PC-9 (cell line): Measurements from ENCODE around the gene DYNLRB2. TPM values are rescaled to one million over a fixed set of nuclear protein-coding genes. Genes with fewer than 3 reads are reported as not detected.

Source experiments
- BruUV-seq: library from RNA; stranded (reverse); fragments of 400-500 nt; replicated peaks from 2 replicates; lab custom pipeline; 2021; lab: Mats Ljungman, UMichigan
- CTCF ChIA-PET: fragments of 300-600 bp; sonication (Branson Sonifier 250); formaldehyde crosslinking; loops from one replicate; lab custom pipeline; 2022; ENCODE audit warnings: antibody characterized with exemption; lab: Charles Lee
- POLR2A ChIA-PET: fragments of 300-600 bp; sonication (Branson Sonifier 250); formaldehyde crosslinking; loops from one replicate; lab custom pipeline; 2022; ENCODE audit warnings: antibody characterized with exemption; ENCODE audit not compliant: unreplicated experiment; lab: Charles Lee
- DNase-seq, 2 experiments: peaks; one replicate each; pipeline versions ENCODE4 v3.0.0 to v3.0.0-alpha.2; 2015 to 2022; ENCODE audit warnings: mixed read lengths in 1 of 2
- H2AFZ ChIP-seq: fragments of 200-600 bp; sonication (generic); 2 replicates; pipeline ENCODE4 v1.8.1; 2017; ENCODE audit warnings: antibody characterized with exemption
- H3F3A ChIP-seq: fragments of 200-600 bp; sonication (generic); 2 replicates; pipeline ENCODE4 v1.8.1; 2017; ENCODE audit warnings: antibody characterized with exemption, mild to moderate bottlenecking, low read depth; ENCODE audit not compliant: insufficient read depth
- H3K27ac ChIP-seq: fragments of 200-600 bp; sonication (generic); 2 replicates; pipeline ENCODE4 v1.6.1; 2016; ENCODE audit warnings: mixed run types
- H3K27me3 ChIP-seq: fragments of 200-600 bp; sonication (generic); 2 replicates; pipeline ENCODE4 v1.6.1; 2016; ENCODE audit warnings: low read depth, mixed run types; ENCODE audit not compliant: insufficient read depth
- H3K36me3 ChIP-seq: fragments of 200-600 bp; sonication (generic); 2 replicates; pipeline ENCODE4 v1.6.1; 2016; ENCODE audit warnings: low read depth, mixed run types
- H3K4me1 ChIP-seq: fragments of 200-600 bp; sonication (generic); replicated peaks from 2 replicates; pipeline ENCODE4 v1.6.1; 2016; ENCODE audit warnings: mixed run types; ENCODE audit not compliant: insufficient read depth
- H3K4me2 ChIP-seq: fragments of 200-600 bp; sonication (generic); 2 replicates; pipeline ENCODE4 v1.6.1; 2017; ENCODE audit warnings: mixed run types
- H3K4me3 ChIP-seq: fragments of 200-600 bp; sonication (generic); 2 replicates; pipeline ENCODE4 v1.6.1; 2016; ENCODE audit warnings: mixed run types
- H3K79me2 ChIP-seq: fragments of 200-600 bp; sonication (generic); 2 replicates; pipeline ENCODE4 v1.6.1; 2017; ENCODE audit warnings: low read depth, mixed run types
- H3K9me2 ChIP-seq: fragments of 200-600 bp; sonication (generic); 2 replicates; pipeline ENCODE4 v1.8.1; 2017; ENCODE audit warnings: mild to moderate bottlenecking; ENCODE audit not compliant: insufficient read depth
- H3K9me3 ChIP-seq: fragments of 200-600 bp; sonication (generic); 2 replicates; pipeline ENCODE4 v1.8.1; 2016; ENCODE audit warnings: low read depth; ENCODE audit not compliant: insufficient read depth
- H4K20me1 ChIP-seq: fragments of 200-600 bp; sonication (generic); 2 replicates; pipeline ENCODE4 v1.8.1; 2017; ENCODE audit not compliant: insufficient read depth
- EZH2 ChIP-seq: fragments of 200-600 bp; sonication (generic); IDR thresholded peaks from 2 replicates; pipeline ENCODE4 v1.8.0; 2017; ENCODE audit warnings: antibody characterized with exemption, low read depth
- intact Hi-C: fragments of 100-400 bp; cut with micrococcal nuclease; formaldehyde crosslinking; loops from one replicate; pipeline ENCODE4 v1.10.0; 2022; ENCODE audit not compliant: unreplicated experiment
- total RNA-seq: library from RNA; stranded (reverse); gene quantifications from 2 replicates; pipeline ENCODE4 v1.2.3, GENCODE V29; 2021
- TF ChIP-seq, protein P1 (sequence below): fragments of 200-600 bp; sonication (generic); conservative IDR thresholded peaks from 2 replicates; pipeline ENCODE4 v1.6.1; 2017; ENCODE audit warnings: mixed run types, antibody characterized with exemption, mild to moderate bottlenecking, moderate library complexity

DYNLRB2 gene
- total RNA-seq, 1 experiment from 2014 or later, result not detected

DNA sequence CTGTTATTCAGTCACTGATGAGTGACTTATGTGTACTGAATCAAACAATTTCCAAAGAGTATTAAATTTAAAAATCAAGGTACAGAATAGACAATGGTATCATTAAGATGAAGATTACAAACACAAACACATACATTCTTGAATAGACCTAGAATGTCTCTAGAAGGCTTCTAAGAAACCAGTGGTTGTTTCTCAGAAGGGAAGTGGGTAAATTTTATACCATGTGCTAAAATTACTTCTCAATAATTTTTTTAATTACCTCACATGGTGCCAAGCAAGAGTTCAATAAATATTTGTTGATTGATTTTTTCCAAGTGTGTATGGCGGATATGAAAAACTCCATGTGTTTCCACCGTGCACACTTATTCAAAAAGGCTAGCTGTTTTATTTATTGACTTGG lies 6.4 kb downstream of the DYNLRB2 start:
- DNase-seq, result no peak
- POLR2A ChIA-PET, result no interaction called here
- Histone ChIP-seq H4K20me1 (no peaks in the 10 kb centered on the region; the same call in 1 of the 2 replicates), H3K36me3 (no peaks in the 10 kb centered on the region), H3K79me2 (no peaks in the 10 kb centered on the region), H3K27me3 (peaks cover 18% of the 10 kb centered on the region; the same call in 1 of the 2 replicates), H3K9me3 (no peaks in the 10 kb centered on the region), H2AFZ (no peak overlapping the region), H3K4me3 (no peak overlapping the region), H3K9me2 (no peaks in the 10 kb centered on the region), H3K27ac (no peak overlapping the region), H3K4me2 (no peak overlapping the region), H3F3A (no peaks in the 10 kb centered on the region), H3K4me1 (no peaks in the 10 kb centered on the region)
- TF ChIP-seq, protein P1, sequence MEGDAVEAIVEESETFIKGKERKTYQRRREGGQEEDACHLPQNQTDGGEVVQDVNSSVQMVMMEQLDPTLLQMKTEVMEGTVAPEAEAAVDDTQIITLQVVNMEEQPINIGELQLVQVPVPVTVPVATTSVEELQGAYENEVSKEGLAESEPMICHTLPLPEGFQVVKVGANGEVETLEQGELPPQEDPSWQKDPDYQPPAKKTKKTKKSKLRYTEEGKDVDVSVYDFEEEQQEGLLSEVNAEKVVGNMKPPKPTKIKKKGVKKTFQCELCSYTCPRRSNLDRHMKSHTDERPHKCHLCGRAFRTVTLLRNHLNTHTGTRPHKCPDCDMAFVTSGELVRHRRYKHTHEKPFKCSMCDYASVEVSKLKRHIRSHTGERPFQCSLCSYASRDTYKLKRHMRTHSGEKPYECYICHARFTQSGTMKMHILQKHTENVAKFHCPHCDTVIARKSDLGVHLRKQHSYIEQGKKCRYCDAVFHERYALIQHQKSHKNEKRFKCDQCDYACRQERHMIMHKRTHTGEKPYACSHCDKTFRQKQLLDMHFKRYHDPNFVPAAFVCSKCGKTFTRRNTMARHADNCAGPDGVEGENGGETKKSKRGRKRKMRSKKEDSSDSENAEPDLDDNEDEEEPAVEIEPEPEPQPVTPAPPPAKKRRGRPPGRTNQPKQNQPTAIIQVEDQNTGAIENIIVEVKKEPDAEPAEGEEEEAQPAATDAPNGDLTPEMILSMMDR, result no peak
- TF ChIP-seq EZH2, result no peak
- intact Hi-C loops, result no loop called here
- no TSS peak for BruUV-seq
- CTCF ChIA-PET, result no interaction called here

DNA sequence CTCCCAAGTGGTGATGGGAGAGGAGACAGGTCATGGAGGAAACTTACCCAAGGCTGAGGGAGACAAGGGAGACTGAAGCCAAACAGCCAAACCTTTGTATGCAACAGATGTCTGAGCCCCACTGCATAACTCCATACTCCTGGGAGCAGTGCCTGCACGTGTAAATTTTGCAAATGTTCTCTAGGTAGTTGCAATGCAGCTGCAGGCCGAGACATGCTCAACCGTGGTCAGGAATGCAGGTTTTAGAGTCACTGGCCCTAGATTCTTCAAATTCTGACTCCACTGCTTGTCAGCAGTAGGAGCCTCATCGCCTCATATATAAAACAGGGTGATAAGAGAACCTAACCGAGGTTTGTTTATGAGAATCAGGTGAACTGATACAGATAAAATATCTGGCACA lies 11.5 kb downstream of the DYNLRB2 start:
- no peaks in the 10 kb centered on the region for H3K36me3 ChIP-seq
- no peaks in the 10 kb centered on the region for H3K9me3 ChIP-seq
- H2AFZ ChIP-seq, result no peak overlapping the region
- CTCF ChIA-PET, result no interaction called here
- no TSS peak for BruUV-seq
- no peaks in the 10 kb centered on the region; the same call in 1 of the 2 replicates for H4K20me1 ChIP-seq
- DNase-seq, result no peak
- H3K9me2 ChIP-seq, result no peaks in the 10 kb centered on the region
- no peak for TF ChIP-seq EZH2
- TF ChIP-seq, protein P1, result no peak
- POLR2A ChIA-PET, result no interaction called here
- H3K27ac ChIP-seq, result no peak overlapping the region
- no peaks in the 10 kb centered on the region for H3K79me2 ChIP-seq
- no peaks in the 10 kb centered on the region for H3F3A ChIP-seq
- intact Hi-C loops, result no loop called here
- no peak overlapping the region for H3K4me3 ChIP-seq
- peaks cover 7% of the 10 kb centered on the region; the same call in 1 of the 2 replicates for H3K27me3 ChIP-seq
- H3K4me2 ChIP-seq, result no peak overlapping the region
- H3K4me1 ChIP-seq, result no peaks in the 10 kb centered on the region

- H3F3A ChIP-seq, result no peaks in the 10 kb centered on the region
- no peak overlapping the region for H3K27ac ChIP-seq
- intact Hi-C loops, result no loop called here
- ChIA-PET CTCF (no interaction called here), POLR2A (no interaction called here)
- TF ChIP-seq, protein P1, result no peak
- TF ChIP-seq EZH2, result no peak
- H3K9me2 ChIP-seq, result no peaks in the 10 kb centered on the region
- no peak overlapping the region for H3K4me3 ChIP-seq
- H3K9me3 ChIP-seq, result no peaks in the 10 kb centered on the region
- H4K20me1 ChIP-seq, result no peaks in the 10 kb centered on the region; the same call in 1 of the 2 replicates
- peaks cover 13% of the 10 kb centered on the region; the same call in 1 of the 2 replicates for H3K27me3 ChIP-seq
- BruUV-seq, result no TSS peak
- H3K79me2 ChIP-seq, result no peaks in the 10 kb centered on the region
- H3K4me1 ChIP-seq, result no peaks in the 10 kb centered on the region
- H3K36me3 ChIP-seq, result no peaks in the 10 kb centered on the region
- no peak for DNase-seq
- H2AFZ ChIP-seq, result no peak overlapping the region
- H3K4me2 ChIP-seq, result no peak overlapping the region
These were observed 13.2 kb downstream of the DYNLRB2 start for GRCh38 chr16:80554033-80554432.
